Esophagus squamous epithelium (tissue), 4 donors: ENCODE measurements around the gene HOXD9.

Source experiments
- POLR2A ChIP-seq, 4 donors: fragments of 450-650 bp; IDR thresholded peaks; one replicate each; pipeline ENCODE4 v1.6.1; 2017; ENCODE audit warnings: antibody characterized with exemption in 4 of 4, mild to moderate bottlenecking in 4 of 4, moderate library complexity in 3 of 4
- TF ChIP-seq, protein P1 (sequence below), 6 experiments: fragments of 450-650 bp in 4 of 6; fragments of 200-600 bp in 2 of 6; sonication (generic) in 2 of 6; IDR thresholded peaks; one replicate each; pipeline ENCODE4 v1.5.1; 2016 to 2019; ENCODE audit warnings: antibody characterized with exemption in 6 of 6, mild to moderate bottlenecking in 4 of 6, moderate library complexity in 4 of 6

DNA sequence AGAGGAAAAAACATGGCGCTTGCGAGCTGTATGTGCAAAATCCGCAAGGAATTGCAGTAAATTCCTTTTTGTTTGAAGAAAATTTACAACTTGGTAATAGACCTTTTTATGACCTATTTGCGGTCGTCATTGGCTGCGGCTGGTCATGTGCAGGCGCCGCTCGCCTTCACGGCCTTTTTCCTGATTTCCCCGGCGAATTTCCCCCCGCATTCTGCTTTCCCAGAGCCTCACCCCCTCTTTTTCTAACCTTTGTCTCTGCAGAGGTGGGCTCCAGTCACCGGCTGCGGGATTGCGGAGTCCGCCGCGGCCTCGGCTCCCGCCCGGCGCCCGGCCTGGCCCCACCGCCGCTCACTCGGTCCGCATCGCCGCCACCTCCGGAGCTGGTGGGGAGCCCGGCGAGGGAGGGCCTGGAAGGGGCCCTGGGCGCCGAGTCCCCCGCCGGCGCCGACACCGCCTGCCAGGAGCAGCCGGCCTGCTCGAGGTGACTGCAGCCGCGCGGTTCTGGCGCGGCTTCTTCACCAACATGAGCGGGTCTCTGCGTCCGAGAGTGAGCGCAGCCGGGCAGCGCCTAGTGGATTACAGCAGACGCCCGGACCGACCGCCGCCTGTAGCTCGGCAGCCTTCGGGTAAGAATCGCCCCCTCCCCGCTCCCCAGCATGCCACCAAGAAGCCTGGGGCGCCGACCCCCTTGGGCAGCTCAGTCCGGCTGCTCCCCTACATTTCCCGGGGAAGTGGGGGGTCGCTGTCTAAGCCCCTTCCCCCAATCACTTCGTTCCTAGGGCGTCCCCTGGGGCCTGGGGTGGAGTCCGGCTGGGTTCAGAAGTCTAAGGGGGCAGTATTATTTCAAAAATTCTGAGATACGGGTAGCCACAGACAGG is 14.1 kb downstream of the HOXD9 start:
- TF ChIP-seq, protein P1, sequence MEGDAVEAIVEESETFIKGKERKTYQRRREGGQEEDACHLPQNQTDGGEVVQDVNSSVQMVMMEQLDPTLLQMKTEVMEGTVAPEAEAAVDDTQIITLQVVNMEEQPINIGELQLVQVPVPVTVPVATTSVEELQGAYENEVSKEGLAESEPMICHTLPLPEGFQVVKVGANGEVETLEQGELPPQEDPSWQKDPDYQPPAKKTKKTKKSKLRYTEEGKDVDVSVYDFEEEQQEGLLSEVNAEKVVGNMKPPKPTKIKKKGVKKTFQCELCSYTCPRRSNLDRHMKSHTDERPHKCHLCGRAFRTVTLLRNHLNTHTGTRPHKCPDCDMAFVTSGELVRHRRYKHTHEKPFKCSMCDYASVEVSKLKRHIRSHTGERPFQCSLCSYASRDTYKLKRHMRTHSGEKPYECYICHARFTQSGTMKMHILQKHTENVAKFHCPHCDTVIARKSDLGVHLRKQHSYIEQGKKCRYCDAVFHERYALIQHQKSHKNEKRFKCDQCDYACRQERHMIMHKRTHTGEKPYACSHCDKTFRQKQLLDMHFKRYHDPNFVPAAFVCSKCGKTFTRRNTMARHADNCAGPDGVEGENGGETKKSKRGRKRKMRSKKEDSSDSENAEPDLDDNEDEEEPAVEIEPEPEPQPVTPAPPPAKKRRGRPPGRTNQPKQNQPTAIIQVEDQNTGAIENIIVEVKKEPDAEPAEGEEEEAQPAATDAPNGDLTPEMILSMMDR (IDR thresholded peaks at IDR 0.05) = no peak
- TF ChIP-seq POLR2A (IDR thresholded peaks at IDR 0.05) = no peak
